Natural killer cell (primary cell): ENCODE measurements around the gene NAIF1. TPM values are rescaled to one million over a fixed set of nuclear protein-coding genes. Genes with fewer than 3 reads are reported as not detected.

ENCODE experiments used
- ATAC-seq, 3 donors: fragments of 150-1000 bp in 2 of 3; fragments of 200-7000 bp in 1 of 3; cut with Tn5 transposase; 1 replicate in 1 of 3; 2 replicates in 2 of 3; pipeline ENCODE4 v1.10.0; 2021; ENCODE audit warnings: mild to moderate bottlenecking in 2 of 3, moderate library complexity in 2 of 3
- DNase-seq, 2 donors: peaks; one replicate each; pipeline versions ENCODE4 v3.0.0 to v3.0.0-alpha.2; 2013 to 2021; ENCODE audit warnings: mixed read lengths in 1 of 2
- H3K27ac ChIP-seq: one replicate; pipeline ENCODE4 v1.5.1; 2013; ENCODE audit warnings: mild to moderate bottlenecking, low read length
- H3K27me3 ChIP-seq: one replicate; pipeline ENCODE4 v1.6.1; 2013; ENCODE audit warnings: low read length; ENCODE audit not compliant: control insufficient read depth, insufficient read depth
- H3K36me3 ChIP-seq: one replicate; pipeline ENCODE4 v1.6.1; 2013; ENCODE audit warnings: low read length; ENCODE audit not compliant: control insufficient read depth, insufficient read depth
- H3K4me1 ChIP-seq: one replicate; pipeline ENCODE4 v1.6.1; 2013; ENCODE audit warnings: low read length; ENCODE audit not compliant: control insufficient read depth, insufficient read depth
- H3K4me3 ChIP-seq: one replicate; pipeline ENCODE4 v1.5.1; 2013; ENCODE audit warnings: low read length
- H3K9me3 ChIP-seq: one replicate; pipeline ENCODE4 v1.6.1; 2013; ENCODE audit warnings: low read length; ENCODE audit not compliant: control insufficient read depth, insufficient read depth
- H3K27ac Mint-ChIP-seq, 2 donors: one replicate each; pipeline ENCODE4 v1.8.0; 2022; ENCODE audit warnings: mild to moderate bottlenecking in 2 of 2, mixed read lengths in 2 of 2, moderate library complexity in 1 of 2
- H3K27me3 Mint-ChIP-seq, 2 donors: one replicate each; pipeline ENCODE4 v1.8.0; 2022; ENCODE audit warnings: low read depth in 2 of 2, mixed read lengths in 2 of 2
- H3K36me3 Mint-ChIP-seq: one replicate; pipeline ENCODE4 v1.8.0; 2022; ENCODE audit warnings: mixed read lengths
- H3K4me1 Mint-ChIP-seq, 2 donors: one replicate each; pipeline ENCODE4 v1.8.0; 2022; ENCODE audit warnings: mixed read lengths in 2 of 2
- H3K4me3 Mint-ChIP-seq: one replicate; pipeline ENCODE4 v1.8.0; 2022; ENCODE audit warnings: mild to moderate bottlenecking, moderate library complexity, mixed read lengths
- H3K9me3 Mint-ChIP-seq, 2 donors: one replicate each; pipeline ENCODE4 v1.8.0; 2022; ENCODE audit warnings: mixed read lengths in 2 of 2
- WGBS: methylation state at CpG from one replicate; pipeline ENCODE4 v1.1.7; 2013; ENCODE audit warnings: missing lambda C conversion rate; ENCODE audit not compliant: insufficient coverage; 5-methylcytosine and 5-hydroxymethylcytosine counted together
- intact Hi-C: fragments of 100-400 bp; cut with micrococcal nuclease; formaldehyde crosslinking; loops from one replicate; pipeline ENCODE4 v1.14.2; 2022
- total RNA-seq, 4 donors: library from RNA; stranded (reverse); fragments of 120-200 nt in 1 of 4; gene quantifications; one replicate each; pipeline versions ENCODE4 v1.2.3 to v1.2.4, GENCODE V29; 2013 to 2022
- TF ChIP-seq, protein P1 (sequence below): fragments of 200-600 bp; IDR thresholded peaks from one replicate; pipeline ENCODE4 v1.8.0; 2022; ENCODE audit warnings: antibody characterized with exemption

Gene NAIF1
- total RNA-seq, 3 donors from 2014 or later (not counting 1 experiment from before 2014, with no cell fraction given) = 11.9 to 12.6 (median 12.1) TPM

DNA sequence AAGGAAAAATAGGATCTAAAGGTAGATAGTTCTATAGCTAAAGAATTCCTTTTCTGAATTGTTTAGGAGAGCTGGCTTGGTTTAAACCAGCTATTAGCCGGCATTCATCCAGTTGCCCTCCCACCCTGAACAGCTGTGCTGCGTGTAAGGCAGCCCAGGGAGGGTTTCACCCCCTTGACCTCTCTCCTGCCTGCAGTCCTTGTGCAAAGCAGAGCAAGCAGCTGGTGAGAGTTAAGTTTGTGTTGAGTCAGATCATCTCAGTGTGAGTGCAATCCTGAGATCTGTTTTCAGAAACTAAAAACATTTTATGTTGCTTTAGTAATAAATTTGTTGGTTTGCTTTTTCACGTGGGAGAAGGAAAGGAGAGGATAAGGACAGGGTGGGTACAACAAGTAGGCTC is 13.9 kb upstream of the NAIF1 start:
- H3K4me3 Mint-ChIP-seq = no peak overlapping the region
- H3K4me1 ChIP-seq = peaks cover 7% of the 10 kb centered on the region
- H3K9me3 Mint-ChIP-seq = no peaks in the 10 kb centered on the region
- no peaks in the 10 kb centered on the region for H3K9me3 ChIP-seq
- no peak overlapping the region for H3K4me3 ChIP-seq
- intact Hi-C loops = no loop called here
- H3K36me3 ChIP-seq = no peaks in the 10 kb centered on the region
- ATAC-seq = no peak
- no peaks in the 10 kb centered on the region for H3K36me3 Mint-ChIP-seq
- no peak for DNase-seq
- H3K27ac ChIP-seq = no peak overlapping the region
- H3K4me1 Mint-ChIP-seq = peaks cover 35 to 49% of the 10 kb centered on the region in 2 donors
- 90% methylated on average over 3 of the region's 3 CpGs for WGBS
- TF ChIP-seq, protein P1, sequence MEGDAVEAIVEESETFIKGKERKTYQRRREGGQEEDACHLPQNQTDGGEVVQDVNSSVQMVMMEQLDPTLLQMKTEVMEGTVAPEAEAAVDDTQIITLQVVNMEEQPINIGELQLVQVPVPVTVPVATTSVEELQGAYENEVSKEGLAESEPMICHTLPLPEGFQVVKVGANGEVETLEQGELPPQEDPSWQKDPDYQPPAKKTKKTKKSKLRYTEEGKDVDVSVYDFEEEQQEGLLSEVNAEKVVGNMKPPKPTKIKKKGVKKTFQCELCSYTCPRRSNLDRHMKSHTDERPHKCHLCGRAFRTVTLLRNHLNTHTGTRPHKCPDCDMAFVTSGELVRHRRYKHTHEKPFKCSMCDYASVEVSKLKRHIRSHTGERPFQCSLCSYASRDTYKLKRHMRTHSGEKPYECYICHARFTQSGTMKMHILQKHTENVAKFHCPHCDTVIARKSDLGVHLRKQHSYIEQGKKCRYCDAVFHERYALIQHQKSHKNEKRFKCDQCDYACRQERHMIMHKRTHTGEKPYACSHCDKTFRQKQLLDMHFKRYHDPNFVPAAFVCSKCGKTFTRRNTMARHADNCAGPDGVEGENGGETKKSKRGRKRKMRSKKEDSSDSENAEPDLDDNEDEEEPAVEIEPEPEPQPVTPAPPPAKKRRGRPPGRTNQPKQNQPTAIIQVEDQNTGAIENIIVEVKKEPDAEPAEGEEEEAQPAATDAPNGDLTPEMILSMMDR = no peak
- no peaks in the 10 kb centered on the region for H3K27me3 Mint-ChIP-seq
- H3K27ac Mint-ChIP-seq = peak overlapping the region; percentile 44 to 50
- no peaks in the 10 kb centered on the region for H3K27me3 ChIP-seq

DNA sequence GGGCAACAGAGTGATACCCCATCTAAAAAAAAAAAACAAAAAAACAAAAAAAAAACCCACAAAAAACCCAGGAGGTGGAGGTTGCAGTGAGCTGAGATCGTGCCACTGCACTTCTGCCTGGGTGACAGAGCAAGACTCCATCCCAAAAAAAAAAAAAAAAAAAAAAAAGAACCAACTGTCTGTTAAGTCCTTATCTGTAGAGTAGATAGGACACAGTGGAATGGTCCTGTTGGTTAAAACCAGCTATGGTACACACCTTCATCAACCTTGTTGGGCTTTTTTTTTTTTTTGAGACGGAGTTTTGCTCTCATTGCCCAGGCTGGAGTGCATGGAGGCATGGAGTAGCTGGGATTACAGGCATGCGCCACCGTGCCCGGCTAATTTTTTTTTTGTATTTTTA is 13.1 kb upstream of the NAIF1 start:
- TF ChIP-seq, protein P1 = no peak
- H3K9me3 Mint-ChIP-seq = no peaks in the 10 kb centered on the region
- H3K4me1 ChIP-seq = peaks cover 7% of the 10 kb centered on the region
- H3K27me3 Mint-ChIP-seq = no peaks in the 10 kb centered on the region
- no peak overlapping the region for H3K27ac Mint-ChIP-seq
- H3K27ac ChIP-seq = no peak overlapping the region
- ATAC-seq = no peak
- H3K9me3 ChIP-seq = no peaks in the 10 kb centered on the region
- no peaks in the 10 kb centered on the region for H3K36me3 ChIP-seq
- 100% methylated on average over 3 of the region's 5 CpGs for WGBS
- H3K36me3 Mint-ChIP-seq = no peaks in the 10 kb centered on the region
- no peak overlapping the region for H3K4me3 Mint-ChIP-seq
- H3K4me3 ChIP-seq = no peak overlapping the region
- intact Hi-C loops = no loop called here
- H3K27me3 ChIP-seq = no peaks in the 10 kb centered on the region
- H3K4me1 Mint-ChIP-seq = peaks cover 27 to 41% of the 10 kb centered on the region in 2 donors
- no peak for DNase-seq

DNA sequence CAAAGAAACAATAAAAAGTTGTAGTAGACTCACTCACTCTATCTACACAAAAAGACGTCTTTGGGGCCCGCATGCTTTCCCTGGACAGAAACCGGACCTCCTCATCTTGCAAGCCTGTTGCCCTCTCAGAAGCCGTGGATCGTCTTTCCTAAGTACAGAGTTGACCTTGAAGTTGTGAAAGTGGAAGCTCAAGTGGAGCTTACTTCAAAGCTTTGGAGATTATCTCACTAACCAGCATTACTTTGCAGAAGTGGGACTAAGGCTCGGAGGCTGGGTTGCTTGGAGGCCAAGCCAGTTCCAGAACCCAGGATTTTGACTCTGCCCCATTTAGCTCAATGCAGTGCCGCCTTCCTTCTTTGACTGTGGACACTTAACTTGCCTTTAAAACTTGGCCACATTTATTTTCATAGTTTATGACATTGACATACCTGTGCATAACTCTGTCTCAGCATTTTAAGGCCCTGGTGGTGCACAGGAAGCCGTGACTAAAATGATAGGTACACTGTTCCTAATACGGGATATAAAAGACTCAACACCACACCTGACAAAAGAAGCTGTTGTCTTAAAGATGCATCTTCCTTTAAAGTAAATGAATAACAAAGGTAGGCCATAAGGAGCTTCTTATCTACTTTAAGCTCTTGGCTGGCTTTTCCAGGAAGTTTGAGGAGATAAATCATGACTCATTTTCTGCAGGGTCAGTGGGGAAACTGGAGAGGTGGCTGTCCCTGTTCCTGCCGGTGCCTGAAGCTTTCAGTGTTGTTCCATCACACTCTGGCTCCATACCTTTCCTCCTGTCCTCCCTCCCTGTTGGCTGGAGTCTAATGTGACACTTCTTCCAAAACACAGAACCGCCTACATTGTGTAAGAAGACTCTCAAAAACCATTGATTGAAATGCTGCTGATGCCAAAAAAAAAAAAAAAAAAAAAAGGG is 11.6 kb upstream of the NAIF1 start:
- Histone ChIP-seq H3K36me3 (no peaks in the 10 kb centered on the region), H3K4me3 (no peak overlapping the region), H3K4me1 (peaks cover 10% of the 10 kb centered on the region), H3K27me3 (no peaks in the 10 kb centered on the region), H3K27ac (no peak overlapping the region), H3K9me3 (no peaks in the 10 kb centered on the region)
- Mint-ChIP-seq H3K27me3 (no peaks in the 10 kb centered on the region), H3K36me3 (no peaks in the 10 kb centered on the region), H3K9me3 (no peaks in the 10 kb centered on the region), H3K4me3 (no peak overlapping the region), H3K4me1 (peaks cover 22 to 31% of the 10 kb centered on the region in 2 donors), H3K27ac (peak overlapping the region; percentile 49 to 62)
- WGBS = 74% methylated on average over 10 of the region's 11 CpGs
- TF ChIP-seq, protein P1 = no peak
- intact Hi-C loops = no loop called here
- no peak for ATAC-seq
- no peak for DNase-seq
